Measurements from ENCODE around the gene PSME2. TPM values are rescaled to one million over a fixed set of nuclear protein-coding genes. Genes with fewer than 3 reads are reported as not detected.

PSME2 gene
- total and polyA plus RNA-seq, 12 donors: 107 to 752 (median 243) TPM

GRCh38 chr14:24113379-24113800 is 33.0 kb downstream of the PSME2 start:
- H3K4me1 ChIP-seq (replicated peaks in 1 of 2): peaks cover 19 to 28% of the 10 kb centered on the region in 2 donors
- 16 to 27% (median 19%) methylated on average over 11 to 15 of the region's 15 CpGs for WGBS, 4 donors
- peaks cover 0 to 18% of the 10 kb centered on the region in 2 donors for H3K36me3 ChIP-seq (replicated peaks in 1 of 2)
- H3K4me3 ChIP-seq: peak overlapping the region in 3 of 4 donors; percentile 51 to 81 (median 75)
- DNase-seq: peak in 1 of 7 donors; percentile 59
- no peaks in the 10 kb centered on the region for H3K9me3 ChIP-seq (replicated peaks in 1 of 3)
- intact Hi-C loops (cut with DNase I): no loop called here
- H3K27ac ChIP-seq: peak overlapping the region; percentile 97 to 100 (median 98)
- no peak for TF ChIP-seq POLR2A (IDR thresholded peaks at IDR 0.05)
- TF ChIP-seq CTCF (IDR thresholded peaks at IDR 0.05): no peak
- no peaks in the 10 kb centered on the region for H3K27me3 ChIP-seq

- no peaks in the 10 kb centered on the region for H3K9me3 ChIP-seq (replicated peaks in 1 of 3)
- H3K4me3 ChIP-seq: no peak overlapping the region
- H3K27ac ChIP-seq: no peak overlapping the region
- H3K4me1 ChIP-seq (replicated peaks in 1 of 2): peaks cover 7 to 21% of the 10 kb centered on the region in 2 donors
- no peaks in the 10 kb centered on the region for H3K36me3 ChIP-seq (replicated peaks in 1 of 2)
- WGBS, 4 donors: 26 to 40% (median 34%) methylated on average over 1 of the region's 1 CpG
- DNase-seq: no peak
- intact Hi-C loops (cut with DNase I): no loop called here
- no peaks in the 10 kb centered on the region for H3K27me3 ChIP-seq
- TF ChIP-seq POLR2A (IDR thresholded peaks at IDR 0.05): no peak
- no peak for TF ChIP-seq CTCF (IDR thresholded peaks at IDR 0.05)
Measured at GRCh38 chr14:24110523-24110922, 35.9 kb downstream of the PSME2 start.

GRCh38 chr14:24110060-24110459 is 36.4 kb downstream of the PSME2 start:
- H3K4me1 ChIP-seq (replicated peaks in 1 of 2): peaks cover 5 to 20% of the 10 kb centered on the region in 2 donors
- TF ChIP-seq CTCF (IDR thresholded peaks at IDR 0.05) (no peak), POLR2A (IDR thresholded peaks at IDR 0.05) (no peak)
- no peak overlapping the region for H3K27ac ChIP-seq
- H3K4me3 ChIP-seq: no peak overlapping the region
- intact Hi-C loops (cut with DNase I): no loop called here
- H3K9me3 ChIP-seq (replicated peaks in 1 of 3): no peaks in the 10 kb centered on the region
- no peak for DNase-seq
- 81 to 86% (median 86%) methylated on average over 9 of the region's 9 CpGs for WGBS, 4 donors
- no peaks in the 10 kb centered on the region for H3K27me3 ChIP-seq
- H3K36me3 ChIP-seq (replicated peaks in 1 of 2): no peaks in the 10 kb centered on the region

GRCh38 chr14:24108336-24108874 is 38.0 kb downstream of the PSME2 start:
- no peaks in the 10 kb centered on the region for H3K27me3 ChIP-seq
- no peaks in the 10 kb centered on the region for H3K36me3 ChIP-seq (replicated peaks in 1 of 2)
- H3K9me3 ChIP-seq (replicated peaks in 1 of 3): no peaks in the 10 kb centered on the region
- peaks cover 2 to 20% of the 10 kb centered on the region in 2 donors for H3K4me1 ChIP-seq (replicated peaks in 1 of 2)
- WGBS, 4 donors: 36 to 48% (median 42%) methylated on average over 5 of the region's 5 CpGs
- intact Hi-C loops (cut with DNase I): no loop called here
- no peak overlapping the region for H3K4me3 ChIP-seq
- TF ChIP-seq CTCF (IDR thresholded peaks at IDR 0.05) (no peak), POLR2A (IDR thresholded peaks at IDR 0.05) (no peak)
- no peak for DNase-seq
- peak overlapping the region in 2 of 5 donors; percentile 9 to 78 for H3K27ac ChIP-seq
